ENCODE results near the gene AKAP12. TPM values are rescaled to one million over a fixed set of nuclear protein-coding genes. Genes with fewer than 3 reads are reported as not detected.

The AKAP12 gene
- total RNA-seq, 2 donors from 2014 or later: 0.18 to 0.20 TPM

DNA sequence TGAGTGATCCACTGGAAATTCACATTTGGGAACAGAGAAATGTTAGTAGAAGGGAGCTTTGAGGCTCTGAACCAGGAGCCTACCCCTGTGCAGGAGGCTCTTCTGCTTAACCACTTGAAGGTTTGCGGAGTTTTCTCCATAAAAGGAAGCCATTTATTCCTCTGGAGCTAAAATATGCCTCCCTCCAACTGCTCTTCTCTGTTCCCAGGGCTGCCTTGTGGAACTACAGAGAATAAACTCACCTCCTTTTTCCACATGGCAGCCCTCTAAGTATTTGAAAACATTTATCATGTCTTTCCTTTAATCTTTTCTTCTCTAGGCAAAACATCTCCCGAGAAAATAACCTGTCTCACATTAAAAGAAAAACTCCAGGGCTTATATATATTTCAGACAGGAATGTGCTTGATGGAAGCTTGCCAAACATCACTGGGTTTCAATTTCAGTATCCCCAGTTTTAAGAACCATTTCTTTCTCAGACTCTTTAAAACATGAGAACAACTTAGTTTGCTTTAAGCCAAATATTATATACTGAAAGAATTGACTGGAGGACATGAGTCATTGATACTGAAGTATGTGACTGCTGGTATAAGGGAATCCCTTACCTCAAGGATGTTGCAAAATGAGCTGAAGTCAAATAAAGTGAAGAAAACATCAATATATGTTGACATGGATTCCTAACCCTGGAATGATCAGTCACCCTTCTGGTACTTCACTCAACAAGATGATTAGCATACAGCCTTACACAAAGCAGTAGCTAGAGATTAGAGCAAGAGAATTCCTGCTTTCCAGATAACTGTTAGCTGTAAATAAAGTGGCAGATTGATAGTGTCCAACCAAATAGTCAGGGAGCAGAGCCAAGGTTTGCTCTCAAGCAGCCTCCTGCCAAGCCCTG, 77.6 kb downstream of the AKAP12 start:
- ATAC-seq (no peak), DNase-seq (no peak)
- no peaks in the 10 kb centered on the region for H3K9me3 ChIP-seq (ENCODE audit: control insufficient read depth, low read length, poor library complexity, severe bottlenecking)
- H3K36me3 Mint-ChIP-seq (ENCODE audit: low read depth): peaks cover 3% of the 10 kb centered on the region
- no peak overlapping the region for H3K27ac Mint-ChIP-seq
- peaks cover 22% of the 10 kb centered on the region for H3K27me3 Mint-ChIP-seq
- H3K4me1 Mint-ChIP-seq: no peaks in the 10 kb centered on the region
- no peak overlapping the region for H3K4me3 Mint-ChIP-seq

DNA sequence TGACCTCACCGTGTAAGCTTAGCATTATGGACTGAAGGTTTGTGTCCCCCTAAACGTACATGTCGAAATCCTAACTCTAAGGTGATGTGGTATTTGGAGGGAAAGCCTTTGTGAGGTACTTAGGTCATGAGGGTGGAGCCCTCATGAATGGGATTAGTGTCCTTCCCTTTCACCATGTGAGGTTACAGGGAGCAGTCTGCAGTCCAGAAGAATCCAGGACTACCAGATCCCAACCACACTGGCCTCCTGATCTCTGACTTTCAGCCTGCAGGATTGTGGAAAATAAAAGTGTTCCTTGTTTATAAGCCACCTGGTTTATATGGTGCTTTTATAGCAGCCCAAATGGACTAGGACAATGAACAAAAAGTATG, 78.2 kb downstream of the AKAP12 start:
- Mint-ChIP-seq H3K27ac (no peak overlapping the region), H3K27me3 (peaks cover 28% of the 10 kb centered on the region), H3K4me1 (no peaks in the 10 kb centered on the region), H3K4me3 (no peak overlapping the region), H3K36me3 (ENCODE audit: low read depth) (peaks cover 6% of the 10 kb centered on the region)
- ATAC-seq: no peak
- H3K9me3 ChIP-seq (ENCODE audit: control insufficient read depth, low read length, poor library complexity, severe bottlenecking): no peaks in the 10 kb centered on the region
- no peak for DNase-seq

DNA sequence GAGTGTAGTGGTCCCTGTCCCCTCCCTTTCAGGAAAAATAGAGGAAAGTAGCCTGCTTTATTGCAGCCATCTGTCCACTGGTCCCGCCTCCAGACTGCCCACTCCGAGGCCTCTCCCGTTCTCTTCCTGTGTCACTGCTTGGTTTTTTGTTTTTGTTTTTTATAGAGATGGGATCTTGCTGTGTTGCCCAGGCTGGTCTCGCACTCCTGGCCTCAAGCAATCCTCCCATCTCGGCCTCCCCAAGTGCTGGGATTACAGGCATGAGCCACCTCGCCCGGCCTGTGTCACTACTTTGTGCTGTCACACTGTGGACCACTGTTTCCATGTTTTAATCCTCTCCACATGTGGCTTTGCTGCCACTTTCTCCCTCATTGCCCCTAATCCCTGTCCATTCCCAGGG, 80.4 kb downstream of the AKAP12 start:
- Mint-ChIP-seq H3K4me3 (no peak overlapping the region), H3K4me1 (peaks cover 12% of the 10 kb centered on the region), H3K27ac (no peak overlapping the region), H3K27me3 (peaks cover 49% of the 10 kb centered on the region), H3K36me3 (ENCODE audit: low read depth) (peaks cover 6% of the 10 kb centered on the region)
- ATAC-seq: no peak
- no peak for DNase-seq
- no peaks in the 10 kb centered on the region for H3K9me3 ChIP-seq (ENCODE audit: control insufficient read depth, low read length, poor library complexity, severe bottlenecking)

DNA sequence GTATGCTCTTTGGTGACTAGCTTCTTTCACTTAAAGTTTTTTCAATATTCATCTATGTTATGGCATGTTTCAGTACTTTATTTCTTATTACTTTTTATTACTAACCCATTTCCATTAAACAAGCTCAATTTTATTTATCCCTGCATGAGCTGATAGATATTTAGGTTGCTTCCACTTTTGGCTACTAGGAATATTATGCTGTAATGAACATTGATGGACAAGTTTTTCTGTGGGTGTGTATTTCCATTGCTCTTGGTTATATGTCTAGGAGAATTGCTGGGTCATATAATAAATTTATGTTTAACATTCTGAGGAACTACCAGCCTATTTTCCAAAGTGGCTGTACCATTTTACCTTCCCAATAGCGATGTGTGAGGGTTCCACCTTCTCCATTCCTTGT, 81.7 kb downstream of the AKAP12 start:
- Mint-ChIP-seq H3K27ac (no peak overlapping the region), H3K4me1 (peaks cover 19% of the 10 kb centered on the region), H3K4me3 (no peak overlapping the region), H3K27me3 (peaks cover 61% of the 10 kb centered on the region), H3K36me3 (ENCODE audit: low read depth) (peaks cover 6% of the 10 kb centered on the region)
- ATAC-seq (no peak), DNase-seq (no peak)
- no peaks in the 10 kb centered on the region for H3K9me3 ChIP-seq (ENCODE audit: control insufficient read depth, low read length, poor library complexity, severe bottlenecking)

DNA sequence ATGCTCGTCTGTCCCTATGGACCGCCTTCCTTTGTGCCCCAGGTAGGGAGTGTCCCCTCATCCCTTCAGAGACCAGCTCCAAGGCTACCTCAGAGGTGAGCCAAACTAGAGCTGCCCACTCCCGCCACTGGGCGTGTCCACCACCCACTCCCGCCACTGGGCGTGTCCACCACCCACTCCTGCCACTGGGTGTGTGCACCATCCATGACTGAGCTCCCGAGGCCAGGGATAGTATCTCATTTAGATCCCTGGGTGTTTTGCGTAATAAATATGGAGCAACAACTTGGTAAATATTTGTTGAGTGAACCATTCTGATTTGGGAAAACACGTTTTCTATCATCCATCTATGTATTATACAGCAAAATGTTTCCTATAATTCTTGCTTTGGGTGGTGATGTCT, 82.8 kb downstream of the AKAP12 start:
- Mint-ChIP-seq H3K4me1 (peaks cover 19% of the 10 kb centered on the region), H3K36me3 (ENCODE audit: low read depth) (peaks cover 6% of the 10 kb centered on the region), H3K4me3 (no peak overlapping the region), H3K27me3 (peaks cover 72% of the 10 kb centered on the region), H3K27ac (no peak overlapping the region)
- no peak for DNase-seq
- no peaks in the 10 kb centered on the region for H3K9me3 ChIP-seq (ENCODE audit: control insufficient read depth, low read length, poor library complexity, severe bottlenecking)
- ATAC-seq: no peak

DNA sequence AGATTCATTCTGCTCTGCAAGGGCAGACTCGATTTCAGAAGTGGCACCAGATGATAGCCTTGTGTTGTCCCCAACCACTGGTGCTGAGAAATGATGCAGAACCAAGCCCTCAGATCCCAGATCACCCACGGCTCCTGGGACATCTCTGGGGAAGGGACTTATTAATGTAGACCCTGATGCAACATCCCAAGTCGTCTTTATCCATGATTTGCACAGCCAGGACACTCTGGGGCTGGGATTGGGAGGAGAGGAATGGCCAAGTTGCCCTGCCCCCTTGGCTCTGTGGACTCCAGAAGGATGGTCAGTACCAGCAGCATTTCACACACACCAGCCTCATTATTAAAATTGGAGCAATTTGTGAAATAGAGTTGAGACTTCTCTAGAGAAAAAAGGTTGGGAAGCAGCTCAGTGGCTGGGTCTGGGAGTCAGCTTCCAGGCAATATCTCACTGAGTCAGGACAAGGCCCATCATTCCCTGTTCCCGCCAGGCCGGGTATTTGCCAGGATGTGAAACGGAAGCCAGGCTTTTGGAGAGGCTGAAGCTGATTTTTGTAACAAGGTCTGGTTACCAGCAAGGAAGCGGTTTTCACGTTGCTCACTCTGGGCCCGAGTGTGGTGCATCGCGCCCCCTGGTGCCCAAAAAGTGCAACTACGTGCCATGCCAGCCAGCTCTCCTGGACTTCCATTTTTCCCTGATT, 84.2 kb downstream of the AKAP12 start:
- Mint-ChIP-seq H3K27me3 (peaks cover 76% of the 10 kb centered on the region), H3K27ac (no peak overlapping the region)

DNA sequence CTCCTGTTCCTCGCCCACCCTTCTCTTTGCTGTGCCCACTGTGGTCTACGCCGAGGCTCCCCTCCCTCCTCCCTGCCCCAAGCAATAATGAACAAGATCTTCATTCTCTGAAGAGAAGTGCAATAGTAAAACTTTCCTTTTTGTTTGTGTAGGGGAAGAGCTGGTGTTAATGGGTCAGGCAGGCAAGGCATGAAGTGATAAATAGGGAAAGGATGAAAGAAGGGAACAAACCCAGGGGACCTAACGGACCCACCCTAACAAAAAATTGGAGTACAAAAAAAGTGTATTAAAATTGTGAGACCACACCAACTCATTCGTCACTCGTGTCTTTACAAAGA, 84.7 kb downstream of the AKAP12 start:
- peak; percentile 20 for ATAC-seq

More for the DNA sequence above, 84.2 kb downstream of the AKAP12 start:
- H3K9me3 ChIP-seq (ENCODE audit: control insufficient read depth, low read length, poor library complexity, severe bottlenecking): no peaks in the 10 kb centered on the region
- Mint-ChIP-seq H3K36me3 (ENCODE audit: low read depth) (peaks cover 6% of the 10 kb centered on the region), H3K4me1 (peaks cover 19% of the 10 kb centered on the region), H3K4me3 (no peak overlapping the region)
- ATAC-seq (peak; percentile 84), DNase-seq (peak; percentile 55 to 67 (median 57))

DNA sequence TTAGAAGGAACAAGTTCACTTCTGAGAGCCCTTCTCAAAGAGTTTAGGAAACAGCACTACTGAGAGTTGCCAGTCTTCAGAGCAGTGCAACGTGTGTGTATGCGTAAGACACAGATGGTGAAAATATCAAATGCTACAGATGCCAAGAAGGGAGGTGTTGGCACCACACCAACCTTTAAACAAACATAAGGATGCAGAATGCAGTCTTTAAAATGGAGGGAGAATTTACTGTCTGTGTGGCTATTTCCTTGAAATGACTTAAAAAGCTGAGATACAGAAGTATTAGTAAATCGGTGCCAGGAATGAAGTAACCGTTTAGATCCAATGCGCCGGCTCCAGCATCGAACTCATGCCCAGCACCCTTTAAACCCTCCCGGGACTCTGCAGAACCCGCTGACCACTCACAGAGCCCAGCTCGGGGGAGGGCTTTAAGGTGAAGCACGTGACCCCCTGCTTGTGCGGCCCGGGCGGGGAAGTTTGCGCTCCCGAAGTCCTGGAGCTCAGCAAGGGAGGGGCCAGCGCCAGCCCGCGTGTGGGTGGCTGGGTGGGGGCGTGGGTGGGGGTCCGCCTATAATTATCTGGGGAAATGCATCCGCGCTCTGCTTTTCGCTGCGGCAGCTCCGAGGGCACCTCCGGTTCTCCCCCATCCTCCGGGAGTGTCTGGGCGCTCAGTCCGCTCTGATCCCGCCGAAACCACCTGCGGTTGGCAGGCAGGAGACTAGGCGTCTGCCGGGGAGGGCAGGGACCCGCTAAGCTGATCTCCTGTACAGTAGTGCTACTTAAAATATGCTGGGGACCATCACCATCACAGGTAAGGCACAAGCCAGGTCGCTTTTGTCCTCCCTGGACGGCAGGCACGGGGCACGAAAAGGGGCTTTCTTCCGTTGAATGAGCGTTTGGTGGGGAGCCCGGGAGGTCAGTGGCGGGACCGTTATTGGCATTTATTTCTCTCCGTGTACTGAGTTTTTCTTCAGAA, 85.6 kb downstream of the AKAP12 start:
- Mint-ChIP-seq H3K4me1 (peaks cover 19% of the 10 kb centered on the region), H3K27me3 (peaks cover 80% of the 10 kb centered on the region)
- no peak for ATAC-seq

More for the DNA sequence above, 84.7 kb downstream of the AKAP12 start:
- DNase-seq: no peak
- Mint-ChIP-seq H3K4me1 (peaks cover 19% of the 10 kb centered on the region), H3K27me3 (peaks cover 80% of the 10 kb centered on the region), H3K27ac (no peak overlapping the region), H3K4me3 (peak overlapping the region; percentile 47), H3K36me3 (ENCODE audit: low read depth) (peaks cover 6% of the 10 kb centered on the region)
- H3K9me3 ChIP-seq (ENCODE audit: control insufficient read depth, low read length, poor library complexity, severe bottlenecking): no peaks in the 10 kb centered on the region

DNA sequence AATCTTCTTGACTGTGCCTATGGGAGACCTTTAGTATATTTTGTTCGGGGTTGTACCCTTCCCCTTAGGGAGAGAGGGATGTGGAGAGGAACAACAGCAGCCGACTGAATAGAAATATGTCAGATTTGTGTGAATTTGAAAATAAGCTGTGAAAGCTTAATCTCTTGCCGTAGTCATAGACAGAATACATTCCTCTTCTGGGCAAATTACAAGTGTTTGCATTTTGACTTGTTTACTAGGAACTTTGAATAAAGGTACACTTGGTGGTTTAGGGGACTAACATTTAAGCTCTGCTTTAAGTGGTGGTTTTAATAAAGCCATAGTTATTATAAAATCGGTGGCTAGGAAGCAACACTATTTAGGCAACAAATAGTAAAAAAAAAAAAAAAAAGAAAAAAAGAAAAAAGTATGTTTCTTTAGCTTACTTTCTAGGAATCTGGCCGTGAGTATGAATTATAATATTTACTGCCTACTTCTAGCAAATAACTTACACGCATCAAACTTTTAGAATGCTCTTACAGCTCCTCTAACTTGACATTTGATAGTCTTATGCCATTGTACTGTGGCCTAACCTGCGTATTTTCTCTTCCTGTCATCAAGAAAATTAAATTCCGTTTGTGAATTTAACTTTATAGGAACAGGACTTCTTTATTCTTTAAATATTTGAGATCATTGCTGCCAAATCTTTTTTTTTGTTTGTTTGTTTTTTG, 86.5 kb downstream of the AKAP12 start:
- H3K36me3 Mint-ChIP-seq (ENCODE audit: low read depth): peaks cover 3% of the 10 kb centered on the region
- H3K4me1 Mint-ChIP-seq: peaks cover 19% of the 10 kb centered on the region

More for the DNA sequence above, 85.6 kb downstream of the AKAP12 start:
- Mint-ChIP-seq H3K4me3 (peak overlapping the region; percentile 85), H3K27ac (no peak overlapping the region), H3K36me3 (ENCODE audit: low read depth) (peaks cover 6% of the 10 kb centered on the region)
- no peak for DNase-seq
- H3K9me3 ChIP-seq (ENCODE audit: control insufficient read depth, low read length, poor library complexity, severe bottlenecking): no peaks in the 10 kb centered on the region

DNA sequence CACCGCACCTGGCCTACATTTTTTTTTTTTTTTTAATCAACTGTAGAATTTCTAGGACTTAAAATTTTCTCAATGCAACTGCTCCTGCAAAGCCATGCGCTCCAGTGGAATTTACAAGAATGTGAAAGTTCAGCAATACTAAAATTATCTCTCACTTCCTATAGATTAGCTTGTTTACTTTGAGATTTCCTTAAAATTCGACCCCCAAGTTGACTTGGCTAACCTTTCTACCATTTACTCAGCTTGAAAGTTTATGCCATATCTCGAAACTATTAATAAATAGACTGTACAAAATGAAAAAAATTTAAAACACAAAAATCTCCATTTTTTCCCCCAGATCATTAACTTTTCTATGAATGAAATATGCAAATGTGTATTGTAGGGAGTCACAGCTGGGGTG, 87.3 kb downstream of the AKAP12 start:
- Mint-ChIP-seq H3K4me3 (no peak overlapping the region), H3K27ac (no peak overlapping the region), H3K36me3 (ENCODE audit: low read depth) (peaks cover 3% of the 10 kb centered on the region), H3K4me1 (peaks cover 19% of the 10 kb centered on the region), H3K27me3 (peaks cover 75% of the 10 kb centered on the region)
- DNase-seq (no peak), ATAC-seq (no peak)
- no peaks in the 10 kb centered on the region for H3K9me3 ChIP-seq (ENCODE audit: control insufficient read depth, low read length, poor library complexity, severe bottlenecking)

More for the DNA sequence above, 86.5 kb downstream of the AKAP12 start:
- H3K4me3 Mint-ChIP-seq: peak overlapping the region; percentile 85
- ATAC-seq (no peak), DNase-seq (no peak)
- H3K27me3 Mint-ChIP-seq: peaks cover 76% of the 10 kb centered on the region
- no peaks in the 10 kb centered on the region for H3K9me3 ChIP-seq (ENCODE audit: control insufficient read depth, low read length, poor library complexity, severe bottlenecking)
- H3K27ac Mint-ChIP-seq: no peak overlapping the region

DNA sequence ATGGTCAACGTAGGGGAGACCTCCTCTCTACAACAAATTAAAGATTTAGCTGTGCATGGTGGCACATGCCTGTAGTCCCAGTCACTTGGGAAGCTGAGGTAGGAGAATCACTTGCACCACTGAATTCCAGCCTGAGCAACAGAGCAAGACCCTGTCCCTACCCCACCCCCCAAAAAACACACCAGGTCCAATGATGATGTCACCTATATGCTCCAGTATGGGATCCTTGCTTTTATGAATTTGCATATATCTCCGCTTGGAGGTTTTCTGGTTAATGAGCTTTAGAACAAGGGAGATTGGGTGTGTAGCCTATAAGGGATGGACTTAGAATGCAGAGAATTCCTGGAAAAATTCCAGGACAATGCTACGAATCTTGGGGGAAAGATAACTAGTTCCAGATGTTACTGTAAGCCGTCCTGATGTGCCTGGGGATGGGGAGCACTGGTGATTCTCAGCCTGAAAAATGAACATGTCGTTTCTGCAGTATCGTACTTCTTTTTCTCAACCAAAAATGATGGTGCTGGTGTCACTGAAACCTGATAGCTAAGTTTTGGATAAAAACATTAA, 90.4 kb downstream of the AKAP12 start:
- Mint-ChIP-seq H3K4me3 (no peak overlapping the region), H3K4me1 (peaks cover 9% of the 10 kb centered on the region), H3K36me3 (ENCODE audit: low read depth) (no peaks in the 10 kb centered on the region), H3K27me3 (peaks cover 60% of the 10 kb centered on the region), H3K27ac (no peak overlapping the region)
- no peak for DNase-seq
- ATAC-seq: no peak
- H3K9me3 ChIP-seq (ENCODE audit: control insufficient read depth, low read length, poor library complexity, severe bottlenecking): no peaks in the 10 kb centered on the region

DNA sequence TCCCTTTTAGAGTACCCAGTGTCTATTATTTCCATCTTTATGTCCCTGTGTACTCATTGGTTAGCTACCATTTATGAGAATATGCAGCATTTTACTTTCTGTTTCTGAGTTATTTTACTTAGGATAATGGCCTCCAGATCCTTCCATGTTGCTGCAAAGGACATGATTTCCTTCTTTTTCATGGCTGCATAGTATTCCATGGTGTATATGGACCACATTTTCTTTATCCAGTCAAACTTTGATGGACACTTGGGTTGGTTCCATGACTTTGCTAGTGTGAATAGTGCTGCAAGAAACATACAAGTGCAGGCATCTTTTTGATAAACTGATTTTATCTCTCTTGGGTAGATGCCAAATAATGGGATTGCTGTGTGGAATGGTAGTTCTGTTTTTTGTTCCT, 96.2 kb downstream of the AKAP12 start:
- no peak for DNase-seq
- no peak overlapping the region for H3K27ac Mint-ChIP-seq
- H3K27me3 Mint-ChIP-seq: peaks cover 25% of the 10 kb centered on the region
- no peak overlapping the region for H3K4me3 Mint-ChIP-seq
- no peaks in the 10 kb centered on the region for H3K9me3 ChIP-seq (ENCODE audit: control insufficient read depth, low read length, poor library complexity, severe bottlenecking)
- H3K4me1 Mint-ChIP-seq: peaks cover 6% of the 10 kb centered on the region
- no peak for ATAC-seq
- H3K36me3 Mint-ChIP-seq (ENCODE audit: low read depth): no peaks in the 10 kb centered on the region

All from T-helper 17 cell (primary cell).